OCI-LY3 (cell line): ENCODE data around the gene CAB39.

ENCODE experiments used
- H2AFZ ChIP-seq: fragments of 200-600, 300-600 bp; shearing (Covaris generic); 2 replicates; pipeline ENCODE4 v1.6.0; 2014; ENCODE audit warnings: antibody characterized with exemption, low read depth, low read length
- H3K27ac ChIP-seq: fragments of 200-600, 300-600 bp; sonication (generic); 2 replicates; pipeline ENCODE4 v1.5.1; 2014; ENCODE audit warnings: mild to moderate bottlenecking, low read length, moderate library complexity, mixed read lengths
- H3K27me3 ChIP-seq: fragments of 200-600, 300-600 bp; sonication (generic); 2 replicates; pipeline ENCODE4 v1.6.1; 2014; ENCODE audit warnings: low read depth, low read length, mixed read lengths
- H3K36me3 ChIP-seq: fragments of 200-600, 300-600 bp; sonication (generic); replicated peaks from 2 replicates; pipeline ENCODE3; 2014; ENCODE audit warnings: low read depth, low read length, mixed read lengths
- H3K4me1 ChIP-seq: fragments of 300-600, 200-600 bp; sonication (generic); 2 replicates; pipeline ENCODE4 v1.6.1; 2014; ENCODE audit warnings: low read length, mixed read lengths
- H3K4me2 ChIP-seq: fragments of 200-600, 300-600 bp; sonication (generic); 2 replicates; pipeline ENCODE4 v1.6.1; 2014; ENCODE audit warnings: low read length, mixed read lengths
- H3K4me3 ChIP-seq: fragments of 300-600, 200-600 bp; sonication (generic); 2 replicates; pipeline ENCODE4 v1.5.1; 2014; ENCODE audit warnings: antibody characterized with exemption, mild to moderate bottlenecking, low read length, moderate library complexity
- H3K79me2 ChIP-seq: fragments of 300-600, 200-600 bp; shearing (Covaris generic); 2 replicates; pipeline ENCODE4 v1.6.1; 2014; ENCODE audit warnings: mild to moderate bottlenecking, low read length, mixed read lengths
- H3K9ac ChIP-seq: fragments of 300-600, 200-600 bp; shearing (Covaris generic); 2 replicates; pipeline ENCODE4 v1.6.0; 2014; ENCODE audit warnings: mild to moderate bottlenecking, low read length, moderate library complexity
- H3K9me3 ChIP-seq: fragments of 200-600, 300-600 bp; shearing (Covaris generic); 2 replicates; pipeline ENCODE4 v1.6.1; 2014; ENCODE audit warnings: low read length, mixed read lengths; ENCODE audit not compliant: insufficient read depth
- H4K20me1 ChIP-seq: fragments of 200-600, 300-600 bp; sonication (generic); 2 replicates; pipeline ENCODE4 v1.6.1; 2016; ENCODE audit warnings: low read length, mixed read lengths; ENCODE audit not compliant: insufficient read depth
- CTCF ChIP-seq: fragments of 200-600, 300-600 bp; sonication (generic); IDR thresholded peaks from 2 replicates; pipeline ENCODE4 v1.5.1; 2014; ENCODE audit warnings: antibody characterized with exemption, low read length, low read depth
- EZH2phosphoT487 ChIP-seq: fragments of 200-600 bp; shearing (Covaris generic); IDR thresholded peaks from 2 replicates; pipeline ENCODE4 v1.6.1; 2018; ENCODE audit warnings: antibody characterized with exemption, mixed run types, low read depth

Gene CAB39

GRCh38 chr2:230865307-230865765 is 152.7 kb downstream of the CAB39 start:
- Histone ChIP-seq H3K9me3 (no peaks in the 10 kb centered on the region), H3K36me3 (peaks cover 32% of the 10 kb centered on the region), H3K4me3 (peak overlapping the region; percentile 100), H3K79me2 (peaks cover 68% of the 10 kb centered on the region), H3K27ac (peak overlapping the region; percentile 99), H4K20me1 (peaks cover 12% of the 10 kb centered on the region; the same call in 1 of the 2 replicates), H3K9ac (peak overlapping the region; percentile 100), H3K4me2 (peak overlapping the region; percentile 96), H3K4me1 (peaks cover 73% of the 10 kb centered on the region), H3K27me3 (no peaks in the 10 kb centered on the region), H2AFZ (no peak overlapping the region)
- TF ChIP-seq EZH2phosphoT487 (no peak), CTCF (no peak)

GRCh38 chr2:230865766-230866755 is 153.4 kb downstream of the CAB39 start:
- Histone ChIP-seq H3K27me3 (no peaks in the 10 kb centered on the region), H3K27ac (peak overlapping the region; percentile 99), H3K36me3 (peaks cover 33% of the 10 kb centered on the region), H3K4me1 (peaks cover 80% of the 10 kb centered on the region), H3K4me3 (peak overlapping the region; percentile 100), H2AFZ (no peak overlapping the region), H3K9me3 (no peaks in the 10 kb centered on the region), H4K20me1 (peaks cover 12% of the 10 kb centered on the region; the same call in 1 of the 2 replicates), H3K79me2 (peaks cover 75% of the 10 kb centered on the region), H3K4me2 (peak overlapping the region; percentile 96), H3K9ac (peak overlapping the region; percentile 100)
- TF ChIP-seq EZH2phosphoT487 (no peak), CTCF (no peak)

- peak overlapping the region; percentile 99 for H3K27ac ChIP-seq
Observed at GRCh38 chr2:230866756-230867523, 154.3 kb downstream of the CAB39 start.

More at GRCh38 chr2:230866756-230867523, 154.3 kb downstream of the CAB39 start:
- Histone ChIP-seq H3K27me3 (no peaks in the 10 kb centered on the region), H3K9me3 (no peaks in the 10 kb centered on the region), H3K9ac (peak overlapping the region; percentile 100), H3K79me2 (peaks cover 84% of the 10 kb centered on the region), H3K4me2 (peak overlapping the region; percentile 96), H3K4me3 (peak overlapping the region; percentile 100), H3K36me3 (peaks cover 39% of the 10 kb centered on the region), H2AFZ (no peak overlapping the region), H4K20me1 (peaks cover 12% of the 10 kb centered on the region; the same call in 1 of the 2 replicates), H3K4me1 (peaks cover 80% of the 10 kb centered on the region)
- TF ChIP-seq CTCF (peak; percentile 19; the same call in 1 of the 2 replicates), EZH2phosphoT487 (no peak)
